Nephron progenitor cell (in vitro differentiated cells): ENCODE data around the gene RMND1.

Experiments
- DNase-seq: peaks from one replicate; pipeline ENCODE4 v3.0.0; 2021
- H3K27ac Mint-ChIP-seq: 2 replicates; pipeline ENCODE4 v1.8.0; 2021; ENCODE audit warnings: mild to moderate bottlenecking, moderate library complexity, mixed read lengths
- H3K27me3 Mint-ChIP-seq: 2 replicates; pipeline ENCODE4 v1.8.0; 2021; ENCODE audit warnings: mild to moderate bottlenecking, low read depth, mixed read lengths; ENCODE audit not compliant: poor library complexity
- H3K36me3 Mint-ChIP-seq: 2 replicates; pipeline ENCODE4 v1.8.0; 2021; ENCODE audit warnings: low read depth, mixed read lengths
- H3K4me1 Mint-ChIP-seq: 2 replicates; pipeline ENCODE4 v1.8.0; 2021; ENCODE audit warnings: mixed read lengths
- H3K4me3 Mint-ChIP-seq: 2 replicates; pipeline ENCODE4 v1.8.0; 2021; ENCODE audit warnings: mild to moderate bottlenecking, moderate library complexity, mixed read lengths
- H3K9me3 Mint-ChIP-seq: 2 replicates; pipeline ENCODE4 v1.8.0; 2021; ENCODE audit warnings: mild to moderate bottlenecking, moderate library complexity, mixed read lengths
- CTCF ChIP-seq: fragments of 200-600 bp; sonication (generic); IDR thresholded peaks from 2 replicates; pipeline ENCODE4 v1.5.0; 2021; ENCODE audit warnings: antibody characterized with exemption

RMND1 gene

GRCh38 chr6:151494936-151495320 is 43.0 kb upstream of the RMND1 start:
- peaks cover 5% of the 10 kb centered on the region for H3K4me1 Mint-ChIP-seq
- TF ChIP-seq CTCF = no peak
- peak overlapping the region; percentile 84 for H3K4me3 Mint-ChIP-seq
- peaks cover 49% of the 10 kb centered on the region for H3K27me3 Mint-ChIP-seq
- no peak for DNase-seq
- H3K9me3 Mint-ChIP-seq = no peaks in the 10 kb centered on the region
- no peaks in the 10 kb centered on the region for H3K36me3 Mint-ChIP-seq
- H3K27ac Mint-ChIP-seq = no peak overlapping the region

- Mint-ChIP-seq H3K27me3 (peaks cover 51% of the 10 kb centered on the region), H3K36me3 (no peaks in the 10 kb centered on the region), H3K4me3 (peak overlapping the region; percentile 84), H3K27ac (no peak overlapping the region), H3K9me3 (no peaks in the 10 kb centered on the region), H3K4me1 (peaks cover 5% of the 10 kb centered on the region)
- no peak for TF ChIP-seq CTCF
- no peak for DNase-seq
These were observed 42.5 kb upstream of the RMND1 start for GRCh38 chr6:151494235-151494935.

GRCh38 chr6:151493804-151494234 is 41.9 kb upstream of the RMND1 start, which contains the start of gene CCDC170:
Gene CCDC170 (plus strand): TSS chr6:151494017. CDS start chr6:151494129, 112 bp downstream.
- H3K4me3 Mint-ChIP-seq = peak within 1 kb of the TSS; percentile 84
- DNase-seq = peak; percentile 76
- no peak within 1 kb of the TSS for H3K27ac Mint-ChIP-seq
- no peak for TF ChIP-seq CTCF
- H3K27me3 Mint-ChIP-seq = peaks cover 56% of the 10 kb centered on the region
- peaks cover 3% of the 10 kb centered on the region for H3K9me3 Mint-ChIP-seq
- no peaks in the 10 kb centered on the region for H3K36me3 Mint-ChIP-seq
- H3K4me1 Mint-ChIP-seq = peaks cover 5% of the 10 kb centered on the region

- no peak overlapping the region for H3K27ac Mint-ChIP-seq
- H3K9me3 Mint-ChIP-seq = peaks cover 4% of the 10 kb centered on the region
- no peak for TF ChIP-seq CTCF
- peaks cover 56% of the 10 kb centered on the region for H3K27me3 Mint-ChIP-seq
- DNase-seq = no peak
- peaks cover 5% of the 10 kb centered on the region for H3K4me1 Mint-ChIP-seq
- peak overlapping the region; percentile 79 for H3K4me3 Mint-ChIP-seq
- no peaks in the 10 kb centered on the region for H3K36me3 Mint-ChIP-seq
These were observed 41.4 kb upstream of the RMND1 start for GRCh38 chr6:151493161-151493803.

- peaks cover 46% of the 10 kb centered on the region for H3K27me3 Mint-ChIP-seq
- H3K27ac Mint-ChIP-seq = no peak overlapping the region
These were observed 39.1 kb upstream of the RMND1 start for GRCh38 chr6:151490996-151491395.

More at GRCh38 chr6:151490996-151491395, 39.1 kb upstream of the RMND1 start:
- no peak for TF ChIP-seq CTCF
- peaks cover 4% of the 10 kb centered on the region for H3K9me3 Mint-ChIP-seq
- no peaks in the 10 kb centered on the region for H3K36me3 Mint-ChIP-seq
- peaks cover 5% of the 10 kb centered on the region for H3K4me1 Mint-ChIP-seq
- DNase-seq = no peak
- no peak overlapping the region for H3K4me3 Mint-ChIP-seq
